Left ventricle myocardium superior (tissue), 1 donor: ENCODE data around the gene RIMBP3C. TPM values are rescaled to one million over a fixed set of nuclear protein-coding genes. Genes with fewer than 3 reads are reported as not detected.

Source experiments
- total RNA-seq: library from RNA; stranded (reverse); fragmentation: NEBNext Ultra II Directional; extraction: Animal tissue kit (Norgen Biotek cat#: 25700); gene quantifications from one replicate; pipeline ENCODE4 v1.2.1, GENCODE V29; 2021
- donor health status: DM: no; HTN: yes; CAD: no; lungs with severe emphysema.

Gene RIMBP3C
- total RNA-seq, 1 donor from 2014 or later: not detected

Other genes starting within 250 kb of the RIMBP3C start
- 0.05 TPM for gene RIMBP3B, start 167.7 kb downstream of the RIMBP3C start, total RNA-seq
- 1.2 TPM for gene HIC2, start 134.1 kb downstream of the RIMBP3C start, total RNA-seq
- 0.74 TPM for gene TMEM191C, start 84.1 kb downstream of the RIMBP3C start, total RNA-seq
- gene UBE2L3, start 16.3 kb upstream of the RIMBP3C start, total RNA-seq: 51.6 TPM
- gene YDJC, start 78.6 kb upstream of the RIMBP3C start, total RNA-seq: 4.9 TPM
- not detected for gene CCDC116, start 81.3 kb upstream of the RIMBP3C start, total RNA-seq
- gene SDF2L1, start 90.8 kb upstream of the RIMBP3C start, total RNA-seq: 17.9 TPM
- gene PPIL2, start 114.6 kb upstream of the RIMBP3C start, total RNA-seq: 25.7 TPM
- 3.2 TPM for gene YPEL1, start 184.3 kb upstream of the RIMBP3C start, total RNA-seq